Peyer's patch (tissue), 4 donors: ENCODE results near the gene UBE2QL1.

Source experiments
- POLR2A ChIP-seq, 2 donors: fragments of 450-650 bp; IDR thresholded peaks; one replicate each; pipeline ENCODE4 v1.5.1; 2017; ENCODE audit warnings: antibody characterized with exemption in 2 of 2, mild to moderate bottlenecking in 2 of 2, moderate library complexity in 2 of 2
- TF ChIP-seq, protein P1 (sequence below), 6 experiments: fragments of 450-650 bp in 4 of 6; fragments of 200-600 bp in 2 of 6; sonication (generic) in 1 of 6; IDR thresholded peaks; one replicate each; pipeline ENCODE4 v1.5.1; 2017 to 2019; ENCODE audit warnings: antibody characterized with exemption in 6 of 6, mild to moderate bottlenecking in 3 of 6, moderate library complexity in 1 of 6

- TF ChIP-seq, protein P1, sequence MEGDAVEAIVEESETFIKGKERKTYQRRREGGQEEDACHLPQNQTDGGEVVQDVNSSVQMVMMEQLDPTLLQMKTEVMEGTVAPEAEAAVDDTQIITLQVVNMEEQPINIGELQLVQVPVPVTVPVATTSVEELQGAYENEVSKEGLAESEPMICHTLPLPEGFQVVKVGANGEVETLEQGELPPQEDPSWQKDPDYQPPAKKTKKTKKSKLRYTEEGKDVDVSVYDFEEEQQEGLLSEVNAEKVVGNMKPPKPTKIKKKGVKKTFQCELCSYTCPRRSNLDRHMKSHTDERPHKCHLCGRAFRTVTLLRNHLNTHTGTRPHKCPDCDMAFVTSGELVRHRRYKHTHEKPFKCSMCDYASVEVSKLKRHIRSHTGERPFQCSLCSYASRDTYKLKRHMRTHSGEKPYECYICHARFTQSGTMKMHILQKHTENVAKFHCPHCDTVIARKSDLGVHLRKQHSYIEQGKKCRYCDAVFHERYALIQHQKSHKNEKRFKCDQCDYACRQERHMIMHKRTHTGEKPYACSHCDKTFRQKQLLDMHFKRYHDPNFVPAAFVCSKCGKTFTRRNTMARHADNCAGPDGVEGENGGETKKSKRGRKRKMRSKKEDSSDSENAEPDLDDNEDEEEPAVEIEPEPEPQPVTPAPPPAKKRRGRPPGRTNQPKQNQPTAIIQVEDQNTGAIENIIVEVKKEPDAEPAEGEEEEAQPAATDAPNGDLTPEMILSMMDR (IDR thresholded peaks at IDR 0.05), result no peak
- no peak for TF ChIP-seq POLR2A (IDR thresholded peaks at IDR 0.05)
These were observed 68.9 kb downstream of the UBE2QL1 start for GRCh38 chr5:6517510-6517909.
